ENCODE measurements around the gene ATRX.
A peak's percentile ranks its signal among the peaks of the same experiment; 100 is the strongest.

ATRX gene

GRCh38 chrX:77528034-77528433, 258.0 kb downstream of the ATRX start:
- Histone ChIP-seq H2BK15ac (ENCODE audit: low read depth, poor library complexity, severe bottlenecking) (no peak overlapping the region), H3K23ac (ENCODE audit: low read length in 2 of 2) (no peak overlapping the region), H3K4ac (ENCODE audit: low read depth in 1 of 2, low read length in 2 of 2) (no peak overlapping the region), H2AFZ (ENCODE audit: low read depth, low read length) (no peak overlapping the region), H3K36me3 (ENCODE audit: control insufficient read depth in 1 of 2, insufficient read depth in 2 of 2, low read depth in 1 of 2, low read length in 2 of 2) (peaks cover 4 to 11% of the 10 kb centered on the region in 2 experiments), H4K91ac (ENCODE audit: low read length) (no peak overlapping the region), H2BK120ac (ENCODE audit: low read depth, low read length) (no peak overlapping the region), H3K18ac (ENCODE audit: low read depth in 1 of 2, low read length in 2 of 2) (no peak overlapping the region), H3K4me1 (ENCODE audit: control insufficient read depth, insufficient read depth, low read depth, low read length) (no peaks in the 10 kb centered on the region), H3K4me3 (ENCODE audit: insufficient read depth in 1 of 2, low read depth in 1 of 2, low read length in 2 of 2) (no peak overlapping the region), H3K79me1 (replicated peaks; ENCODE audit: low read length, poor library complexity, severe bottlenecking) (peaks cover 6% of the 10 kb centered on the region), H3K9ac (ENCODE audit: low read length) (no peak overlapping the region), H3K27me3 (ENCODE audit: control insufficient read depth in 1 of 2, insufficient read depth in 1 of 2, low read length in 2 of 2) (no peaks in the 10 kb centered on the region), H2BK5ac (ENCODE audit: low read depth, low read length, poor library complexity, severe bottlenecking) (no peak overlapping the region), H3K14ac (ENCODE audit: low read length in 2 of 2) (no peak overlapping the region), H3K27ac (ENCODE audit: low read length, poor library complexity, severe bottlenecking) (no peak overlapping the region), H2BK12ac (ENCODE audit: low read length in 2 of 2) (no peak overlapping the region), H3K4me2 (ENCODE audit: low read length, poor library complexity, severe bottlenecking) (no peak overlapping the region), H3K9me3 (ENCODE audit: control insufficient read depth, low read length) (peaks cover 8% of the 10 kb centered on the region), H2AK5ac (ENCODE audit: low read length, severe bottlenecking) (no peak overlapping the region), H4K8ac (ENCODE audit: low read length) (no peak overlapping the region)
- DNase-seq = no peak
- 62% methylated on average over 4 of the region's 7 CpGs for WGBS

DNA sequence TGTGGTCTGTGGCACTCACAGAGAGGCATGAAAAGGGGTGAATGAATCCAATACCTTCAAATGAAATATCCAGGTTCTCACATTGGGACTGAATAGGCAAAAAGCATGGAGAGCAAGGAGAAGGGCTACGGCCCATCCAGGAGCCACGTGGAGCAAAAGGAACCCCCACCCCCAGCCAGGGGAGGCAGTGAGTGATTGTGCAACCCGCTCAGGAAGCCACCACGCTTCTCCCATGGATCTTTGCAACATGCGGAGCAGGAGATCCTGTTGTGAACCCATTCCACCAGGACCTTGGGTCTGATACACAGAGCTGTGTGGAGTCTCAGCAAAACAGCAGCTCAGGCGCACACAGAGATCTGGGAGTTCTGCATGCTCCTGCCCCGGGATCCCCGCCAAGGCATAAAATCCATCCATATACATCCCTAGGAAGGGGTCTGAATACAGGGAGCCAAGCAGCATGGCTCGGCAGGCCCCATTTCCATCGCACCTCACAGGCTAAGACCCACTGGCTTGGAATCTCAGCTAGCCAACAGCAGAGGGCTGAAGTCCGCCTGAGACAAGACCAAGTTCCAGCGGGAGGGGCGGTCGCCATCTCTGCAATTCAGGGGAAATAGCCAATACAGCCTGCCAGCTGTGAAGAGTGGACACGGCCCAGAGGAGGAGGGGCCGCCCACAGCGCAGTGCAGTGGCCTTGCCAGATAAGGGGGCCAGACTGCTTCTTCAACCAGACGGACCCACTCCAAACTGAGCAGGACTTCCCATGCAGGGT, 258.6 kb downstream of the ATRX start:
- Histone ChIP-seq H2BK12ac (ENCODE audit: low read length in 2 of 2) (no peak overlapping the region), H4K91ac (ENCODE audit: low read length) (no peak overlapping the region), H3K18ac (ENCODE audit: low read depth in 1 of 2, low read length in 2 of 2) (no peak overlapping the region), H4K8ac (ENCODE audit: low read length) (no peak overlapping the region), H2BK120ac (ENCODE audit: low read depth, low read length) (no peak overlapping the region), H2AK5ac (ENCODE audit: low read length, severe bottlenecking) (no peak overlapping the region), H3K9me3 (ENCODE audit: control insufficient read depth, low read length) (peaks cover 8% of the 10 kb centered on the region), H2BK15ac (ENCODE audit: low read depth, poor library complexity, severe bottlenecking) (no peak overlapping the region), H3K27me3 (ENCODE audit: control insufficient read depth in 1 of 2, insufficient read depth in 1 of 2, low read length in 2 of 2) (no peaks in the 10 kb centered on the region), H2BK5ac (ENCODE audit: low read depth, low read length, poor library complexity, severe bottlenecking) (no peak overlapping the region), H3K36me3 (ENCODE audit: control insufficient read depth in 1 of 2, insufficient read depth in 2 of 2, low read depth in 1 of 2, low read length in 2 of 2) (peaks cover 10 to 11% of the 10 kb centered on the region in 2 experiments), H3K23ac (ENCODE audit: low read length in 2 of 2) (no peak overlapping the region), H3K9ac (ENCODE audit: low read length) (no peak overlapping the region), H3K4me3 (ENCODE audit: insufficient read depth in 1 of 2, low read depth in 1 of 2, low read length in 2 of 2) (no peak overlapping the region), H3K79me1 (replicated peaks; ENCODE audit: low read length, poor library complexity, severe bottlenecking) (peaks cover 6% of the 10 kb centered on the region), H3K4ac (ENCODE audit: low read depth in 1 of 2, low read length in 2 of 2) (no peak overlapping the region), H3K4me1 (ENCODE audit: control insufficient read depth, insufficient read depth, low read depth, low read length) (no peaks in the 10 kb centered on the region), H2AFZ (ENCODE audit: low read depth, low read length) (no peak overlapping the region), H3K27ac (ENCODE audit: low read length, poor library complexity, severe bottlenecking) (no peak overlapping the region), H3K4me2 (ENCODE audit: low read length, poor library complexity, severe bottlenecking) (no peak overlapping the region), H3K14ac (ENCODE audit: low read length in 2 of 2) (no peak overlapping the region)
- DNase-seq = no peak
- WGBS = 91% methylated on average over 16 of the region's 18 CpGs

- H4K8ac ChIP-seq (ENCODE audit: low read length) = no peak overlapping the region
- H3K79me1 ChIP-seq (replicated peaks; ENCODE audit: low read length, poor library complexity, severe bottlenecking) = no peaks in the 10 kb centered on the region
- H3K27me3 ChIP-seq (ENCODE audit: control insufficient read depth in 1 of 2, insufficient read depth in 1 of 2, low read length in 2 of 2) = no peaks in the 10 kb centered on the region
- H3K36me3 ChIP-seq (ENCODE audit: control insufficient read depth in 1 of 2, insufficient read depth in 2 of 2, low read depth in 1 of 2, low read length in 2 of 2) = peaks cover 0 to 56% of the 10 kb centered on the region in 2 experiments
- no peak overlapping the region for H3K23ac ChIP-seq (ENCODE audit: low read length in 2 of 2)
- H2BK5ac ChIP-seq (ENCODE audit: low read depth, low read length, poor library complexity, severe bottlenecking) = no peak overlapping the region
- no peak overlapping the region for H3K4me3 ChIP-seq (ENCODE audit: insufficient read depth in 1 of 2, low read depth in 1 of 2, low read length in 2 of 2)
- H3K9me3 ChIP-seq (ENCODE audit: control insufficient read depth, low read length) = peaks cover 8% of the 10 kb centered on the region
- H3K27ac ChIP-seq (ENCODE audit: low read length, poor library complexity, severe bottlenecking) = no peak overlapping the region
- H3K4me2 ChIP-seq (ENCODE audit: low read length, poor library complexity, severe bottlenecking) = no peak overlapping the region
- H2AFZ ChIP-seq (ENCODE audit: low read depth, low read length) = no peak overlapping the region
- no peak overlapping the region for H3K9ac ChIP-seq (ENCODE audit: low read length)
- H3K14ac ChIP-seq (ENCODE audit: low read length in 2 of 2) = no peak overlapping the region
- H3K4me1 ChIP-seq (ENCODE audit: control insufficient read depth, insufficient read depth, low read depth, low read length) = no peaks in the 10 kb centered on the region
- H4K91ac ChIP-seq (ENCODE audit: low read length) = no peak overlapping the region
- no peak overlapping the region for H2AK5ac ChIP-seq (ENCODE audit: low read length, severe bottlenecking)
- H2BK15ac ChIP-seq (ENCODE audit: low read depth, poor library complexity, severe bottlenecking) = no peak overlapping the region
- H2BK12ac ChIP-seq (ENCODE audit: low read length in 2 of 2) = no peak overlapping the region
- no peak overlapping the region for H2BK120ac ChIP-seq (ENCODE audit: low read depth, low read length)
- WGBS = no CpG with 5 or more reads among the region's 1 CpG
- H3K18ac ChIP-seq (ENCODE audit: low read depth in 1 of 2, low read length in 2 of 2) = no peak overlapping the region
- H3K4ac ChIP-seq (ENCODE audit: low read depth in 1 of 2, low read length in 2 of 2) = no peak overlapping the region
- DNase-seq = no peak
These were observed 266.3 kb downstream of the ATRX start for GRCh38 chrX:77519765-77520164.

DNA sequence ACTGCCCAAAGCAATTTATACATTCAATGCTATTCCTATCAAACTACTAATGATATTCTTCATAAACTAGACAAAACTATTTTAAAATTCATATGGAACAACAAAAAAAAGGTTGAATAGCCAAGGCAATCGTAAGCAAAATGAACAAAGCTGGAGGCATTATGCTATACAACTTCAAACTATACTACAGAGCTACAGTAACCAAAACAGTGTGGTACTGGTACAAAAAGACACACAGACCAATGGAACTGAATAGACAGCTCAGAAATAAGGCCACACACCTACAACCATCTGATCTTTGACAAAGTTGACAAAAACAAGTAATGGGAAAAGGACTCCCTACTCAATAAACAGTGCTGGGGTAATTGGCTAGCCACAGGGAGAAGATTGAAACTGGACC, 271.8 kb downstream of the ATRX start:
- H3K27me3 ChIP-seq (ENCODE audit: control insufficient read depth in 1 of 2, insufficient read depth in 1 of 2, low read length in 2 of 2) = no peaks in the 10 kb centered on the region
- DNase-seq = no peak
- WGBS = 91% methylated on average over 1 of the region's 1 CpG

More for the DNA sequence above, 271.8 kb downstream of the ATRX start:
- Histone ChIP-seq H4K91ac (ENCODE audit: low read length) (no peak overlapping the region), H3K14ac (ENCODE audit: low read length in 2 of 2) (no peak overlapping the region), H3K4ac (ENCODE audit: low read depth in 1 of 2, low read length in 2 of 2) (no peak overlapping the region), H3K27ac (ENCODE audit: low read length, poor library complexity, severe bottlenecking) (no peak overlapping the region), H3K4me2 (ENCODE audit: low read length, poor library complexity, severe bottlenecking) (no peak overlapping the region), H2BK120ac (ENCODE audit: low read depth, low read length) (no peak overlapping the region), H3K4me3 (ENCODE audit: insufficient read depth in 1 of 2, low read depth in 1 of 2, low read length in 2 of 2) (peak overlapping the region in 1 of 2 experiments; percentile 41), H3K36me3 (ENCODE audit: control insufficient read depth in 1 of 2, insufficient read depth in 2 of 2, low read depth in 1 of 2, low read length in 2 of 2) (peaks cover 14 to 49% of the 10 kb centered on the region in 2 experiments), H2BK5ac (ENCODE audit: low read depth, low read length, poor library complexity, severe bottlenecking) (no peak overlapping the region), H2BK12ac (ENCODE audit: low read length in 2 of 2) (no peak overlapping the region), H3K23ac (ENCODE audit: low read length in 2 of 2) (no peak overlapping the region), H3K79me1 (replicated peaks; ENCODE audit: low read length, poor library complexity, severe bottlenecking) (peaks cover 11% of the 10 kb centered on the region), H4K8ac (ENCODE audit: low read length) (no peak overlapping the region), H2BK15ac (ENCODE audit: low read depth, poor library complexity, severe bottlenecking) (no peak overlapping the region), H3K4me1 (ENCODE audit: control insufficient read depth, insufficient read depth, low read depth, low read length) (no peaks in the 10 kb centered on the region), H3K18ac (ENCODE audit: low read depth in 1 of 2, low read length in 2 of 2) (no peak overlapping the region), H3K9me3 (ENCODE audit: control insufficient read depth, low read length) (peaks cover 20% of the 10 kb centered on the region), H2AK5ac (ENCODE audit: low read length, severe bottlenecking) (no peak overlapping the region), H2AFZ (ENCODE audit: low read depth, low read length) (no peak overlapping the region), H3K9ac (ENCODE audit: low read length) (no peak overlapping the region)
